ENCODE results near the gene HOXA3.

The HOXA3 gene

DNA sequence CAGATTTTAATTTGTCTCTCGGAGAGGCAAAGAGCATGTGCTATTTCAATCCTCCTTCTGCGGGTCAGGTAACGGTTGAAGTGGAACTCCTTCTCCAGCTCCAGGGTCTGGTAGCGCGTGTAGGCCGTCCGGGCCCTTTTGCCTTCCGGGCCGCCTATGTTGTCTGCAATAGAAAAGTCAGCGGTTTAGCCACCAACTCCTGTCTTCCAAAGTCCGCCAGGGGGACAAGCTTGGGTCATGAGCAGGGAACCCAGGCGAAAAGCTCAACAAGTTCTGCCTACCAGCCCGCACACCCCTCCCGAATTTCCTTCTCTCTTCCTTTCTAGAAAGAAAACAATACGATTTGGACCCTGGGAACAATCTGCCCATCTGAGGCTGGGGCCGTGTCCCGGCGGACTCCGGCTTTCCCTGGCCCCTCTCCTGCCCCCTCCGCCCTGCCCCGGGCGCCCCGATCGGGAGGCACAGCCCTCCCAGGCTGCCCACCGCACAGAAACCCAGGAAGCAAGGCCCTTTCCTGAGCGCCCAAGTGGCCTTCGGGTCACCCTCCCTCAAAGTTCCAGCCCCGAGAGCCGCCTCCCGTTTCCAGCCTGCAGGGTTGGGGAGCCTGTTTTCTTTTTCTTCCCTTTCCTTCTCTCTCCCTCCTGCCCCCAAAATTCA, 10.3 kb downstream of the HOXA3 start:
- DNase-seq: no peak

DNA sequence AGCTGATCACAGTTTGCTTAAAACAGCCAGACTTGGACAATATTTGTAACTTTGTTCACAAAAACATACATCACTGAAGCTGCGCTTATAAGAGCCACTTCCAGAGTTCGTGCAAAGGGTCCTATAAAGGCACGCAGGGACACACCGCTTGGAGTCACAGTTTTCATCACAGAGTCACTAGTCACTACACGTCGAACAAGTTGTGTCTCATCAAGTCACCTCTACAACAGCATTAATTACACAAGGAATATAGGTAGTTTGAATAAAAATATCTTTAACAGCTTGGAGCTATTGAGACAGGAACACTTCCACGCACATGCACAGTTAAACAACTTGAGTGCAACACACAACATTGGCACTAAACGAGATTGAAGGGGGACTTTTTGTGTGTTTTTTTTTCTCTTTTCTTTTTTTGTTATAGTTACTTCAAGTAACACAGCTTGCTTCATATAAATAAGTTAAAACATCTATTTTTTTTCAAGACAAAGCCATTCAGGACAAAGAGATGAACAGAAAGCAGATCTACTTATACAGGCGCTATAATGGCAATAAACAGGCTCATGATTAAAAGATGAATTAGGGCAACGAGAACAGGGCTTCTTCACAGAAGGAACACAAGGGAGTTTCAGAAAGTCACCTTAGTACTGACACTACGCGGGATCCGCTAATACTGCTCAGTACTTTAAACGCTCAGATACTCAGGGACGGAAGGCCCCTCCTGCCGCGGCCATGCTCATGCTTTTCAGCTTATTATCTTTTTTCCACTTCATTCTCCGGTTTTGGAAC, 11.1 kb downstream of the HOXA3 start:
- no peak for DNase-seq

DNA sequence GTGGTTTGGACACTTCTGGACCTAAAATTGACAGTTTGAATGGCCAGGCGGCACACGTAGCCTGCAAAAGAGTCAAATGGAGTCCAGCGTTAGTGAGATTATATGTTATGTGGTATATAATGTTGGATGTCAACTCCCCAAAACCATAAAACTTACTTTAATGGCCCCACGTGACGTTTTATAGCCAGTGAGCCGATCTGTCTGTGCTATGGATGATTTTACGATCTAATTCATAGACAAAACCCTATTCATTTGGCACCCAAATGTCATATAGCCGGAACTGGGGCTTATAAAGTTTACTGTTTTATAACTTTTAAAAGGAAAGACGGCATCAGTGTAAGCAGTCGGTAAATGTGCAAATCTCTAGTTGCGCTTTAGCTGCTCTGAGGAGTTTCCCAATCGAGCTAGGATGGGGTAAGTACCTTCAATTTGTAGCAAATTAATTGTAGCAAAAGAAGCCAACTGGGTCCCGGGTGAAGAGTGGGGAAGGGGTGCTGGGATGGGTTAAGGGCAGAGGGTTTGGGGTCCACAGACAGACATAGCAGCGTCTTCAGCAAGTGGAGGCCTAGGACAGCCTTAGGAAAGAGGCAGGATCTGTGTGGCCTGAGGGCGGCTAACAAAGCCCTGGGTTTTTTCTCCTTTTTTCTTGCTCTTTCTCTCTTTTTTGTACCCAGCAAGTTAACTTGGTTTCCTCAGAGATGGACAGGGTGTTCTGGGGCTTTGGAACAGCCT, 12.1 kb downstream of the HOXA3 start:
- no peak for DNase-seq

DNA sequence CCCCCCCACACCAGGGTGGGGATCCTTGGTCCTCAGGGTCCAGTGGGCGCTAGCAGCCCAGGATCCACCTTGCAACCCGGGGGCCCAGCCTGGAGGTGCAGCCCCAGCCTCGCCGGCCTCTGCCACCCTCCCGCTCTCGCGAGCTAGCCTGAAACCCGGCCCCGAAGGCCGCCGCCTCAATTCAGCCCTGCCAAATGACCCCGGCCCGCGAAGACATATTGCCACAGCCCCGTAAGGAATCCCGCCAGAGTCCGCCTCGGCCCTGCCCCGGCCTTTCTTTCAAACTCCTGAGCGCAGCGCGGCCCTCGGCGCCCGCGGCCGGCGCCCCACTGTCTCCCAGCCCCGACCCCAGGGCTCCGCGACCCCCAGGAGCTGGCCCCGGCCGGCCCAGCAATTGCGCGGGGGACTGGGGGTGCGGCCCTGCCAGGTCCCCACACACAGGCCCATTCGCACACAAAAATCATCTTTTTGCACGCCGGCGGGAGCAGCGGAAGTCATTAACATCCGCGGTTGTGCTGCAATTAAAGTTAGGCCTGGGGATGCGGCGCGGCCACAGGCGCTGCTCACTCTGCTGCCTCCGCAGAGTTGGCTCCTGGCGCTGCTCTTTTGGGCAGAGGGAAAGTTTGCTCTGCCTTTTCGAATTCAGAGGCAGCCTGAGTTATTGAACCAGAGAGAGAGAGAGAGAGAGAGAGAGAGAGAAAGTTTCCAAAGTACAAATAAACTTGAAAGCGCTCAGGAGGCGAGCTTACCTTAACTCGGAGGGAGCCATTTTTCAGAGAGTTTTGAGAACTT, 12.9 kb downstream of the HOXA3 start:
- no peak for DNase-seq

DNA sequence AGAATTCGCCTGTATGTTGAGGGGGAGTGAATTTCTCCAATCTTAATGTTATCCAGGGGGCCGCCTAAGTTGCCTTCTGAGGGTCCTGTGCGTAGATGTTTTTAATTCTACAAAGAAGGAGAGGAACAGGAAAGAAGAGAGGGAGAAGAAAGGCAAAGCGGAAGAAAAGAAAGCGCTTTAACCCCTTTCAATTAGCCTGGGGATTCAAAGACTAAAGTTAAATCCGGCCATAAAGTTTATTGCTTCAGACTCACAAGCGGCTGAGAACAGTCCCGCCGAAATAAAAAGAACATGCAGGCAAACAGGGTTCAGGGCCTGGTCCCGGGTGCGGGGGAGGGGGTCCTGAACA, 13.4 kb downstream of the HOXA3 start:
- no peak for DNase-seq

DNA sequence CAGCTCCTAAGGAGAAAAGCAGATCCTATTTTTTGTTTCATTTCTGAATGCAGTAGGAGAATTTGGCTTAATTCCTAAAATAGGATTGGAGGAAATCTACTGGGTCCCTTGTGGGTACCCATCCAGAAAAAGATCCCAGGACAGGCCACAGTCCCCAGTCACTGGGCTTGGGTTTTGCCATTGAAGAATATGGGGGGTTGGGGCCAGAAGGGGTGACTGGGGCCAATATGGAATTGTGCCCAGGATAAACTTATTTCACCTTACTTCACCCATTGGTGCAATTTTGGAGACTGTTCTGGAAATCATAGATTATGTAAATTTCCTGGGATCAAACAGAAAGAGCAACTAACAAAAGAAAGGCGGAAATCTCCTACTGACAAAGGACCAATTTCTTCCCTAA, 13.9 kb downstream of the HOXA3 start:
- no peak for DNase-seq

DNA sequence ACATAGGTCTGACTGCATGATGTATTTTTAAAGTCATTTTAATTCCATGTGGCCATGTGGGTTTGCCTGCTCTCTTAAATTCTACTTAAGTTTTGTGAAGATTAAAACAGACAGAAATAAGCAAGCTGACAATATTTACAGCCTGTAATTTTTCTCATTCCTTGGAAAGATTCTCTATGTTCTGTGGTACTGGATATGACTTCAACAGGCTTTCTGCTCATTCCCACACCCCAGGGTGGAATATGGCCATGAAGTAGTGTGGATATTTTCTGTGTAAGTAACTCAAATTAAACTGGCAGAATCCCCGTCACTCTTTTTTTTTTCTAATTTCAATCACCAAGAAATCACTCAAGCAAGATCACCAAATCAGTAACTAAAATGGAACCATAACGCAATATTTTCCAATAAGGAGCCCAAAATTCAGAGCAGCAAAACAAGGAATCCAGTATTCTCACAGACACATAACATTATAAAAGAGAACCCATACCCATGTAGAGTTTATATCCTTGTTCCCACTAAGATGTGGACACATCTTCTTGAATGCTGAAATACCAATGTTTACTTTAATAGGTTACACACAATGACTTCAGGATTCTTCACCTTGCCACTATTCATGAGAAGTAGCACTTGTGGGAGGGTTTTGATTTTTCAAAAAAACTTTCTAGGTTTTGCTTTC, 14.6 kb downstream of the HOXA3 start:
- DNase-seq: no peak

DNA sequence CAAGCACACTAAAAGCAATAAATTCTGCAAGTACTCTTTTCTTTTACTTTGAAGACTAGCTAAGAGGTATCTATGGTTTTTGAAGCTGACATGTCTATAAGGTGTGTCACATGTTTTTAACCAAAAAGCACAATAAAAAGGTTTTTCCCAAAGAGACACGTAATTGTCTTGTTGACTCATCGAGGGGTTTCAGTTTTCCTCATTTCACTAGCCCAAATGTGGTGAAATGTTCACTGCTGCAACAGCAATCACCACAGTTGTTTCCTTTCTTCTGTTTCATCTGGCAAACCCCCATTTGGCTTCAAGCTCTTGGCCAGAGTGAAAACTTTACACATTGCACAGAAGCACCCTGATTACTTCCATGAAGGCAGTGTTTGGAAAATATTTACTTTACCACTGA, 18.0 kb downstream of the HOXA3 start:
- DNase-seq: no peak

DNA sequence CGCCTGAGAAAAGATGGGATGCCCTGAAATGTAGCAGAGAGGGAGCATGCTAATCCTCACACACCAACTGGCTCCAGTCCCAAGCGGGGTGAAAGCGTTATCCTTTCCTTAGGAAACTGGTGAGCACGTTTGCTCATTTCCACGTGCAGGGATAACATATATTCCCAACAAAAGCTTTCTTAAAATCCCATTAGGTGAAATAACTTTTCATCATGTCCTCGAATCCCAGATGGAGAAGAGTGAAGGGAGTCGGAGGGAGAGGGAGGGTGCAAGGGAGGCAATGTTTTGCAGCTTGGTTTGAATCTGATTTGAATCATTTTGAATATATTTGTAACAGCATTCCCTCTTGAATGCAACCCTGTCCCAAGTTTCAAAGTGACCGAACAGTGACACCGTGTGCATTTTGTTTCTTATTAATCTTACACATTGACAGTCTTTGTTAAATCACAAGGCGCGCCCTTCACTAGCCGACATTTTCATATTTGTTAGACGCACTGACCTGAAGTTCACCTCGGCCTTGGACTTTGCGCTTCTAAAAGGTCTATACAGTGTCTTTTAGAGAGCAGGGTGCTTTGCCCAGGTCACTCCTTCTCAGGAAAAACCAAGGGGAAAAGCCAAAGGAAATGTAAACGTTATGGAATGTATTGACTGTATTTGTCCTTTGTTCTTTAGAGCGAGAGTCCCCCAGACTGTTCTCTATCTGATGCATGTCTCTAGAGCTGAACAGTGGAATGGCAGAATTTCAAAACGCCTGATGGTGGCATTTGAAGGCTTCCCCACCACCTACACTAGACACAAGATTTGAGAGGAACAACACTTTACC, 18.8 kb downstream of the HOXA3 start:
- DNase-seq: no peak

DNA sequence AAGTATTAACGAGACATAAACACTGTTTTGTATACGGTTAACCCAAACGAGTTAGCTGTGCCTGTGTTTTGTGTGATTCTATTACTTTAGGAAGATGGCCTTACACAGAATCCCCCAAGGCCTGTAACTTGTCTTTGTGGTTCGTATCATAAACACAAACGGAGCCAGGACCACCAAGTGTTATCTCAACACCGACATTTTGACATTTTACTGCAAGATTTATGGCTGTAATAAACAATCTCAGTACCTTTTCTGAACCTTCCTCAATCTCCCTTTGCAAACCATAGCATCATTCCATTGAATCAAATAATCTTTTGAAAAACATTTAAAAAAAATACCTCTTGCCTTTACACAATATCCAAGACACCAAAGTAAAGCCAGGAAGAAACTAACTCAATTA, 19.4 kb downstream of the HOXA3 start:
- DNase-seq: no peak

DNA sequence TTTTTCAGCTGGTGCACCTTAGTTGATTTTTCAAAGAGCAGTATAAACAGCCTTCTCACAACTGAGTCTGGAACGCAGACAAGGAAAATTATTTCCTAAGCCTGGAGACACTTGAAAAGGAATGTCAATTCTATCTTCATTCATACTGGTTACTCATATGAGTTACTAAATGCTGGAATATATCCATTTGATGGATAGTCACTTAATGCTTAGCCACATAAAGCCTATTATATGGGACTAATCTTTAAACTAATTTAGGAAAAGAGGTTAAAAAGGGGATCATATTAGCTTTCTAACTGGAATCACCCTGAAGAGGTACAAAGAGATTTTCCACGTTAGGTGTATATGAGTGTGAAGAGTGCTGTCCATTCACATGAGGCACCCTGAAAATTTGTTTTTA, 20.2 kb downstream of the HOXA3 start:
- no peak for DNase-seq

DNA sequence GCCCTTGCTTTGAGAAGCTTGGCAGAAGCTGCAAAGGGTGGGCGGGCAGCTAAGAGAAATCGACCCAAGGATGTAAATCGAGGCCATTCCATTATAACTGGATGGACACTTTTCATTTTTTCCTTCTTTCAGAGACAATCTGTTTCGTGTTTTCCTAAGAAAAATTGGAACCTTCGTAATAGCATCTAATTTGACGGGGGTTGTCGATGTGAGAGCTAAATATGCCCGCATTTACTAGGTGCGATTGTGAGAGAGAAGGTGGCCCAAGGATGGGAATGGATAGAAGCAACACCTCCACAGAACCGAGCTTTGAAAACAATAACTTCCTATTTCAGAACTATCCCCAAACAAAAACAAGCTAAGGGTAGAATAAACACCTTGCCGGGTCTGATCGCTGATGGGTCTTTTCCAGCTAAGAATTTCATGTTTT, 21.0 kb downstream of the HOXA3 start:
- no peak for DNase-seq

DNA sequence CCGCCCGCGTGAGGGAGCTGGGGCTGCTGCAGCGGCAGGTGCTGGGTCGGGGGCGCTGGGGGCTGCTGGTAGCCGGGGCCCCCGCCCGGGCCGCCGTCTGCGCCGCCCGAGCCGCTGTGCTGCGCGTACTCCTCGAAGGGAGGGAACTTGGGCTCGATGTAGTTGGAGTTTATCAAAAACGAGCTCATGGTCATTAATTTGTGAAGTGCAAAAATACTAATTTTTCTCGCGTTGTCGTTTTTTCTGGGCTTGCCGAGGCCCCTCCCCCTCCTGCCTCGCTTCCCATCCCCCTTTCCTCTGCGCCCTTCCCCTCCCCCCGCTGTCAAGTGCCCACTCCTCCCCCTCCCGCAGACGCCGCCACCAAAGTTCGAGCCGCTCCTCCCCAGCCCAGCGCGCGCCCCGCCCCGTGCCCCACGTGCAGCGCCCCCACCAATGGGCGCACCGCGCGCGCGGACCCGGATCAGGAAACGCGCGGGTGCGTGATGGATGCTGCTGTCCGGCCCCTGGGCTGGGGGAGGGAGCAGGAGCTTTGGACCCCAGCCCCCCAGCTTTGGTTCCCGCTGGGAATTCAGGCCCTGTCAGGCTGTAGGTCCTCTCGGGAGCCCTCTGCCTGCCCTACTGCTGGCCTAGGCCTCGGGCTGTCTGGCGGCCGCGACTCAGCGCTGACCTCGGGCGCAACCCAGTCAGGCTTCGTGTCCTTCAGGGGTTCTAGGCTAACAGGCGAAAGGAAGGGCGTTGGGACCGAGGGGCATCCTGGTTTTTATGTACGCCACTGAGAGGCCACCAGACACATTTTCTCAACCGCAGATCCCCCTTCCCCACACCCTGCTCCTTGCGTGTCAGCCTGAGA, 21.6 kb downstream of the HOXA3 start, which contains the start of gene HOXA4:
TSS of gene HOXA4 (minus strand) at position 218 of the 850 bp plus-strand sequence. CDS start at position 194, 24 bp downstream.
- no peak for DNase-seq

DNA sequence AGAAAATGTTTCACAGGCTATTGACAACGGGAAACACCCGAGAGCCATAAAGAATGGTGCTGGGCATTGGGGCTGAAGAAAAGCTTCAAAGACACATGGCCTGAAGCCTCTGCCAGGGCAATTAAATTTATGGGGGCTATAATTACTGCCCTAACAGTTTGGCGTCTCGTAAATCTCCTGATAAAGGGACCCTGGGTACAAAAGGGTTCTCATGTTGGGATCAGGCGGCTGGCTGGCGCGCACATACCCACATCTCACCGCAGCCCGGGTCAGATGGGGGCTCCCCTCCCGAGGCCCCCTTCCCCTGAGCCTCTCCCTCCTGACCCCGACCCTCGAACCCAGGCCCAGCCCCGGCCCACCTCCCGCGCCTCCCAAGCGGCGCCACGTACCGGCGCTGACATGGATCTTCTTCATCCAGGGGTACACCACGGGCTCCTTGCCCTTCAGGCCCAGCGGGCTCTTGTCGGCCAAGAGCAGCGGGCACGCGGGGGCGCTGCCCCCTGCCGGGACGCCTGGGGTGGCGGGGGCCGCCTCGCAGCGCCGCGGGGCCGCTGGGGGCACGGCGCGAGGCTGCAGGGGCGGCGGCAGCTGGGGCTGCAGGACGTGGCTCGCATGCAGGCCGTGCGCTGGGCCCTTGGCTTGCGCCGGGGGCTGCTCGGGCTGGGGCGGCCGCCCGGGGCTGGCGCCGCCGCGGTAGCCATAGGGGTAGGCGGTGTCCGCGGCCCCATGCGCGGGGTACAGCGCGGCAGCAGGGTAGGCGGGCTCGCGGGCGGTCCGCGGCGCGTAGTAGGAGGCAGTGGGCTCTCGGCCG, 22.4 kb downstream of the HOXA3 start:
- no peak for DNase-seq

DNA sequence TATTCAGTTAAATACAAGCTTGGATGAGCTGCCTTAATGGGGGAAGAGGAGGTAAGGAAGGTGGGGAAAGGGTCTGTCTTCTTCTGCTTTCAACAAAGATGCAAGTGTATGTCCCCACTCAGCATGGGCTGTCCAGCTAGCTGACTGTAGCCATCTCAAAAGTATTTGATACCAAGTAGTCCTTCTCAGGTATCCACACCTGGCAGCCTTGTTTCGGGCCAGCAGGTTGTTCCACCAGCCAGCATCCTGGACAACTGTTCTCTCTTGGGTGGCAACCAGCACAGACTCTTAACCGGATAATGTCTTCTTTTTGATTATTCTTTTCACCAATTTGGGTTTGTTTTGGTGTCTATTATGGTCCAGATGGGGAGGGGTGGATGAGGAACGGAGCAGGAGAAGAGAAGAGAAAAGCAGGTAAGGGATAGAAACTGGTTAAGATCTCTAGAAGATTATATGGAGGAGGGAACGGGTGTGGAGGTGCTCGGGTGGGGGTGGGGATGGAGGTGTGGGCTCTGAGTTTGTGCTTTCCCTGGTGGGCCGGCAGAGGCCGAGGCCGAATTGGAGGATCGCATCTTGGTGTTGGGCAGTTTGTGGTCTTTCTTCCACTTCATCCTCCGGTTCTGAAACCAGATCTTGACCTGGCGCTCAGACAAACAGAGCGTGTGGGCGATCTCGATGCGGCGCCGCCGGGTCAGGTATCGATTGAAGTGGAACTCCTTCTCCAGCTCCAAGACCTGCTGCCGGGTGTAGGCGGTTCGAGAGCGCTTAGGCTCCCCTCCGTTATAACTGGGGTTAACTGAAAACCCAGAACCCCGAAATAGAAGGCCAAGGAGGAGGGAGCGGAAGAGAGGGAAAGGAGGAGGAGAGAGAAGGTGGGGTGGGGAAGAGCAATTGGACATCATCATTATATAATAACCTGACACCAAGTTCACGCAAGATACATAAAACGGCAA, 23.3 kb downstream of the HOXA3 start:
- DNase-seq: no peak

DNA sequence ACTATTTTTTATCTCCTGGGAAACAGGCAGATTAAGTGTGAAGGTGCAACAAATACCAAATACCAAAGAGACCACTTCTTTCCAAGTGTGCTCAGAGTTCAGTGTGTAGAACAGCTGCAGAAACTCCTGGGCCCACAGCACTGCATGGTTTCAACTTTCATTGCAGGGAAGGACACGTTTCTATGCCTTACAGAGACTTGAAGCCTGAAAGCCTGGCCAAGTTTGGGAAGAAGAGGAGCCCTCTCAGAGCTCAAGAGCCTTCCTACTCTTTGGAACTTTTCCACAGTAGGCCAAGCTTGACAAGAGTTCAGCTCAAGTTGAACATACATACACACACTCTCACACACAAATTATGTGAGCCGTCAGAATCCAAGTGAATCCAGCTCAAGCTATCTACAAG, 24.3 kb downstream of the HOXA3 start:
- DNase-seq: no peak

DNA sequence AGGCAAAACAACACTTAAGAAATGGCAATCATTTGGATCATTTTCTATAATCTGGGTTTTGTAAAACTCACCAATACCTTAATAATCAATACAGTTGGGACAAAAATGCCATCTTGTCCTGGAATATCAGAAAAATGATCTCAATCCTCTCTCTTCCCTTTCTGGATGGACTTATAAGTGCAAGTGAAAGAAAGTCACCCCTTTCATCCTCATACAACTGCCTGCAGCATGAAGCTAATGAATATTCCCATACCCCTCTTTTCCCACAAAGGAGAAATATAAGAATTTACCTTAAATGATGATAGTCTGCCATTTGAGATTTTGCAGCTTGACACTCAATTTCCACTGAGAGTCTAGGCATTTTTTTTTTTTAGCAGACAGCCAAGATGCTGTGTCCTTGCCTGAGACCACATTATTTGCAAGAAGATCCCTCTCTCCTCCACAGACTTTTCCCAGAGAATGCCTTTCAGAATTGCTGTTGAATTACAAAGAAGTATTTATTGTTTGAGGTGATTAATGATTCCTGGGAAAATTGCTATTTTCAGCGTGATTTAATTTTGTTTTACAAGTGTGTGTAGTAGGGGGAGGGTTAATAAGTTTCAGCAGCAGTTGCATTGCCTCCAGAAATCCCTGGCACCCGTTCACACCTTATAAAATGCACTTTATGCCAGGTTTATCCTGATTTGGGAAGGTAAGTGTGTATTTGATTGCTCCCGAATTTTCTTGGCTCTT, 25.6 kb downstream of the HOXA3 start:
- DNase-seq: no peak

DNA sequence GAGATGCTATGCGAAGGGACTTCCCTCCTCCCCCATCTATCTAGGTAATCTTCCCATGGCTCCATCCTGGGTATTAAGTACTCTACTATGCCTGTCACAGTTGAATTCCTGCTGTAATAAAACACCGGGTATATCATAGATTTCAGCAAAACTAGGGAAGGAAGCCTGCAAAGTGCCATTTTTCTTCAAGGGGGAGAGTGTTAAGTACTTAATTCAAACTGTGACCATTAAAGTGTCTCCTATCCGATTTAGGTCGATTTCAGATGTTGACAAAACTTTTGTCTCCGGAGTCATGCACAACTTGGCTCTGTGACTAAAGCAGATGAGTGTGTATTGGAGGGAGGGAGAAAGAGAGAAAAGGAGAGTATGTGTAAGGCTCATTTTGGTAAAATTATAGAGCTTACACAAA, 26.4 kb downstream of the HOXA3 start:
- DNase-seq: no peak
